Karpas-422 (cell line): Measurements from ENCODE around the gene RIMBP2. TPM values are rescaled to one million over a fixed set of nuclear protein-coding genes. Genes with fewer than 3 reads are reported as not detected.

ENCODE experiments used
- DNase-seq: peaks from one replicate; pipeline ENCODE4 v3.0.0-alpha.2; 2015
- H2AFZ ChIP-seq: fragments of 200-600 bp; sonication (generic); 2 replicates; pipeline ENCODE4 v1.6.1; 2014; ENCODE audit warnings: antibody characterized with exemption, low read length, mixed read lengths
- H3K27ac ChIP-seq: fragments of 200-600 bp; sonication (generic); 2 replicates; pipeline ENCODE4 v1.5.1; 2014; ENCODE audit warnings: mild to moderate bottlenecking, low read length, moderate library complexity
- H3K27me3 ChIP-seq: fragments of 200-600 bp; sonication (generic); 2 replicates; pipeline ENCODE4 v1.6.1; 2014; ENCODE audit warnings: low read length, mixed read lengths
- H3K36me3 ChIP-seq: fragments of 200-600 bp; sonication (generic); 2 replicates; pipeline ENCODE4 v1.6.1; 2014; ENCODE audit warnings: low read length, mixed read lengths; ENCODE audit not compliant: insufficient read depth
- H3K4me1 ChIP-seq: fragments of 200-600 bp; sonication (generic); 2 replicates; pipeline ENCODE4 v1.6.1; 2014; ENCODE audit warnings: mild to moderate bottlenecking, low read length, mixed read lengths
- H3K4me2 ChIP-seq: fragments of 200-600 bp; sonication (generic); 2 replicates; pipeline ENCODE4 v1.6.1; 2014; ENCODE audit warnings: low read length, low read depth, mild to moderate bottlenecking; ENCODE audit not compliant: poor library complexity, severe bottlenecking
- H3K4me3 ChIP-seq: fragments of 200-600 bp; sonication (generic); 2 replicates; pipeline ENCODE4 v1.5.1; 2014; ENCODE audit warnings: mild to moderate bottlenecking, antibody characterized with exemption, low read length, mixed read lengths
- H3K79me2 ChIP-seq: fragments of 200-600 bp; sonication (generic); 2 replicates; pipeline ENCODE4 v1.6.1; 2014; ENCODE audit warnings: mild to moderate bottlenecking, low read length, mixed read lengths
- H3K9ac ChIP-seq: fragments of 200-600 bp; sonication (generic); 2 replicates; pipeline ENCODE4 v1.6.0; 2014; ENCODE audit warnings: low read length
- H3K9me2 ChIP-seq: fragments of 200-600 bp; sonication (generic), shearing (Covaris generic); replicated peaks from 2 replicates; pipeline ENCODE4 v1.6.0; 2014; ENCODE audit warnings: mild to moderate bottlenecking, low read length, moderate library complexity; ENCODE audit not compliant: insufficient read depth
- H3K9me3 ChIP-seq: fragments of 300-700, 200-600 bp; sonication (generic); 2 replicates; pipeline ENCODE4 v1.6.1; 2014; ENCODE audit warnings: low read length, mixed read lengths
- H4K20me1 ChIP-seq: fragments of 200-600 bp; sonication (generic); 2 replicates; pipeline ENCODE4 v1.6.1; 2014; ENCODE audit warnings: mild to moderate bottlenecking, antibody characterized with exemption, low read length, low read depth; ENCODE audit not compliant: insufficient read depth
- total RNA-seq: library from RNA; depleted of rRNA; stranded (reverse); fragments of >200 nt; shearing (Covaris generic); gene quantifications from 2 replicates; pipeline ENCODE4 v1.2.3, GENCODE V29; 2014; ENCODE audit warnings: low replicate concordance

RIMBP2 gene
- total RNA-seq, 1 experiment from 2014 or later: not detected

- H2AFZ ChIP-seq: no peak overlapping the region
- no peak overlapping the region for H3K27ac ChIP-seq
- H3K36me3 ChIP-seq: no peaks in the 10 kb centered on the region
- DNase-seq: no peak
- H3K9ac ChIP-seq: no peak overlapping the region
- H3K4me2 ChIP-seq: no peak overlapping the region
- no peaks in the 10 kb centered on the region for H4K20me1 ChIP-seq
- H3K4me3 ChIP-seq: no peak overlapping the region
- no peaks in the 10 kb centered on the region for H3K79me2 ChIP-seq
- H3K27me3 ChIP-seq: no peaks in the 10 kb centered on the region
- no peaks in the 10 kb centered on the region for H3K4me1 ChIP-seq
- no peaks in the 10 kb centered on the region for H3K9me3 ChIP-seq
- H3K9me2 ChIP-seq: no peaks in the 10 kb centered on the region
These were observed 281.5 kb downstream of the RIMBP2 start for GRCh38 chr12:130434560-130434959.

GRCh38 chr12:130433834-130434233 lies 282.3 kb downstream of the RIMBP2 start:
- no peak for DNase-seq
- H3K4me2 ChIP-seq: no peak overlapping the region
- H3K27me3 ChIP-seq: no peaks in the 10 kb centered on the region
- no peak overlapping the region for H2AFZ ChIP-seq
- no peaks in the 10 kb centered on the region for H3K9me2 ChIP-seq
- no peak overlapping the region for H3K9ac ChIP-seq
- H3K27ac ChIP-seq: no peak overlapping the region
- no peaks in the 10 kb centered on the region for H3K79me2 ChIP-seq
- H3K36me3 ChIP-seq: no peaks in the 10 kb centered on the region
- no peaks in the 10 kb centered on the region for H4K20me1 ChIP-seq
- H3K4me1 ChIP-seq: no peaks in the 10 kb centered on the region
- no peak overlapping the region for H3K4me3 ChIP-seq
- no peaks in the 10 kb centered on the region for H3K9me3 ChIP-seq

DNA sequence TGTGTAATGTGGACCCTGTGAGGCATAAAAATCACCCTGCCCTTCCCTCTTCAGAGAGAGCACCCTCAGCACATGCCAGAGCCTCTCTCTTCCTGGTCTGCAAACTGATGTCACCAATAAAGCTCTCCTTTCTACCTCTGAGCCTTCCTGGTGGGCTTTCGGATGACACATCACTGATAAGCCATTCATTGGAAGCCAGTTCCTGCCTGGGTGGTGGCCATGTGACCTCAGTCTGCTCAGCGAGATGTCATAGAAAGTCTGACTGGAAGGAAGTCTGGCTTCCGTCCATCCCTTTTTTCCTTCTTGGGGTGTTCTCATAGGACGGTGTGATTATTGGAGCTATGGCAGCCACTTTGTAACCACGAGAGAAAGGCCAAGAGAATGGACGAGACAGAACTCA lies 282.7 kb downstream of the RIMBP2 start:
- Histone ChIP-seq H3K9ac (no peak overlapping the region), H2AFZ (no peak overlapping the region), H3K4me3 (no peak overlapping the region), H3K27me3 (no peaks in the 10 kb centered on the region), H3K79me2 (no peaks in the 10 kb centered on the region), H3K27ac (no peak overlapping the region), H4K20me1 (no peaks in the 10 kb centered on the region), H3K9me2 (no peaks in the 10 kb centered on the region), H3K4me1 (no peaks in the 10 kb centered on the region), H3K4me2 (no peak overlapping the region), H3K36me3 (no peaks in the 10 kb centered on the region), H3K9me3 (no peaks in the 10 kb centered on the region)
- no peak for DNase-seq

DNA sequence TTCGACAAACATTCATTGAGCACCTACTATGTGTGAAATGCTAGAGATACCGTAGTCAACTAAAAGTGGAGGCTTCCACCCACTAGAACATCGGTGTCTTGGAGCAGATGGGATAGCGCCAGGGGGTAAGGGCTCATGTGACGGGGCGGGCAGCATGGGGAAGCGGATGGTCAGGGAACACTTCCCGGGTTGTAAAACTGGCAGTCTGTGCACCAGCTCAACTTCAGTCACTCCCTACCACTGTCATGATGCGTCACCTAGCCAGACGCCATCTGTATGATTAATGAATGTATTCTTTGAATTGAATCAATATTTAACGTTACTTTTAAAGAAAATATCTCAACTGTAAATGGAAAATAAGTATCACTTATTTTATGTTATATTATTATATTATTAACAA lies 284.9 kb downstream of the RIMBP2 start:
- Histone ChIP-seq H3K4me2 (no peak overlapping the region), H3K36me3 (no peaks in the 10 kb centered on the region), H3K4me3 (no peak overlapping the region), H4K20me1 (no peaks in the 10 kb centered on the region), H3K9ac (no peak overlapping the region), H3K9me3 (no peaks in the 10 kb centered on the region), H3K27me3 (no peaks in the 10 kb centered on the region), H3K27ac (no peak overlapping the region), H3K79me2 (no peaks in the 10 kb centered on the region), H2AFZ (no peak overlapping the region), H3K4me1 (no peaks in the 10 kb centered on the region), H3K9me2 (no peaks in the 10 kb centered on the region)
- DNase-seq: no peak

- Histone ChIP-seq H3K27ac (no peak overlapping the region), H3K9ac (no peak overlapping the region)
These were observed 286.2 kb downstream of the RIMBP2 start for GRCh38 chr12:130429656-130430505.

GRCh38 chr12:130428116-130428515 lies 288.0 kb downstream of the RIMBP2 start:
- Histone ChIP-seq H3K36me3 (no peaks in the 10 kb centered on the region), H3K27me3 (no peaks in the 10 kb centered on the region), H3K4me2 (no peak overlapping the region)

More at GRCh38 chr12:130429656-130430505, 286.2 kb downstream of the RIMBP2 start:
- H3K9me3 ChIP-seq: no peaks in the 10 kb centered on the region
- H3K36me3 ChIP-seq: no peaks in the 10 kb centered on the region
- H3K9me2 ChIP-seq: no peaks in the 10 kb centered on the region
- H2AFZ ChIP-seq: no peak overlapping the region
- H3K4me2 ChIP-seq: no peak overlapping the region
- no peaks in the 10 kb centered on the region for H3K79me2 ChIP-seq
- no peaks in the 10 kb centered on the region for H4K20me1 ChIP-seq
- no peaks in the 10 kb centered on the region for H3K4me1 ChIP-seq
- no peak overlapping the region for H3K4me3 ChIP-seq
- DNase-seq: no peak
- no peaks in the 10 kb centered on the region for H3K27me3 ChIP-seq

DNA sequence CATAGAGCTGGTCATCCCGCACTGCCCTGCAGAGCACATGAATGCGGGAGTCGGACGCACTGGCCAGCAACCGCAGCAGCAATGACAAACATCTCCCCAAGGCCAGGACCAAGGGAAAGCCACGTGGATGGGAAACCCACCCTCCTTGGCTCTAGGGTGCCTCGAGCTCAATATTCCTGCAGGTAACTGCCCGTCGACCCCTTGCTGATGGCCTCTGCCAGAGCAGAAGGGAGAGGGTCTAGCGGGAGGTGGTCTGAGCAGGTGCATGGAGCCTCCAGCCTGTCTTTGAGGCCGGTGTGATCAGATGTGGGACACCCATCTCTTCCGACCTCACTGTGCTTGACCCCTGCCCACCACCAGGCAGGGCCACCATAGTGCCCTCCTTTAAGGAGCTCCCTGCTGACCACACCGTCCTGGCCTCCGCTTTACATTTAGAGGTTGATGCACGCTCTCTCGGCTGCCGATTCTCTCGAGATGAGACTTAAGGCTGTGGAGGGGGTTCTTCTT lies 288.7 kb downstream of the RIMBP2 start:
- H3K4me1 ChIP-seq: no peaks in the 10 kb centered on the region
- no peak for DNase-seq
- no peak overlapping the region for H3K27ac ChIP-seq
- H3K79me2 ChIP-seq: no peaks in the 10 kb centered on the region
- no peaks in the 10 kb centered on the region for H4K20me1 ChIP-seq
- no peak overlapping the region for H3K4me3 ChIP-seq
- no peak overlapping the region for H3K4me2 ChIP-seq
- no peaks in the 10 kb centered on the region for H3K9me2 ChIP-seq
- H3K9ac ChIP-seq: no peak overlapping the region
- no peaks in the 10 kb centered on the region for H3K27me3 ChIP-seq
- H3K36me3 ChIP-seq: no peaks in the 10 kb centered on the region
- H2AFZ ChIP-seq: no peak overlapping the region
- H3K9me3 ChIP-seq: no peaks in the 10 kb centered on the region

More at GRCh38 chr12:130428116-130428515, 288.0 kb downstream of the RIMBP2 start:
- H2AFZ ChIP-seq: no peak overlapping the region
- H3K79me2 ChIP-seq: no peaks in the 10 kb centered on the region
- no peaks in the 10 kb centered on the region for H4K20me1 ChIP-seq
- H3K9me2 ChIP-seq: no peaks in the 10 kb centered on the region
- no peaks in the 10 kb centered on the region for H3K9me3 ChIP-seq
- no peak overlapping the region for H3K27ac ChIP-seq
- no peak for DNase-seq
- no peak overlapping the region for H3K4me3 ChIP-seq
- no peak overlapping the region for H3K9ac ChIP-seq
- no peaks in the 10 kb centered on the region for H3K4me1 ChIP-seq

DNA sequence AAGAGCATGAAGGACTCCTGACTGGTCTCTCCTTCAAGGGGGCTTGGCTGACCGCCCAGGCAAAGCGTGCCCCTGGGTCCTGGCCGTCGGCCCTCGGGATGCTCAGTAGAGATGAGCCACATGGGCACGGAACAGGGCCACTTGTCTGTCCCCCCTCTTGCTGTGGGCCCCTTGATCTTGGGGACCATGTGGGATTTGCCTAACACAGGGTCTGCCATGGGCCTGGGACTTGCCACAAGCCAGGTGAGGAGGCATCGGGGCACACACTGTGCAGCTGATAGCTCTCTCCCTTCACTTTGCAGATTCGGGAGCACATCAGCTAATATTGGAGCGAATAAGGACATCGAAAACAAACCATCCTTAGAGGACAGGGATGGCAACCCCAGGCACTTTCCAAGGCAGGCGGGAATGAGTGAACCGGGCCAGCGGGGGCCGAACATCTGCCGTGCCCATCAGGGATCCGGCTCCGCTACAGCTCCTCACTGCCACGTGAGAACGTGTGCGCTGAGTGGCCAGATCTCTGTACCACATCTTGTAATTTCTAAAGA lies 290.3 kb downstream of the RIMBP2 start:
- H3K4me1 ChIP-seq: no peaks in the 10 kb centered on the region
- no peaks in the 10 kb centered on the region for H4K20me1 ChIP-seq
- H3K36me3 ChIP-seq: no peaks in the 10 kb centered on the region
- H3K4me3 ChIP-seq: no peak overlapping the region
- no peak overlapping the region for H3K9ac ChIP-seq
- no peaks in the 10 kb centered on the region for H3K79me2 ChIP-seq
- no peaks in the 10 kb centered on the region for H3K9me2 ChIP-seq
- no peak overlapping the region for H3K4me2 ChIP-seq
- H3K27ac ChIP-seq: no peak overlapping the region
- DNase-seq: no peak
- no peaks in the 10 kb centered on the region for H3K27me3 ChIP-seq
- no peaks in the 10 kb centered on the region for H3K9me3 ChIP-seq
- no peak overlapping the region for H2AFZ ChIP-seq
